Measurements from ENCODE around the gene C1QTNF2. TPM values are rescaled to one million over a fixed set of nuclear protein-coding genes. Genes with fewer than 3 reads are reported as not detected.

C1QTNF2 gene
- total RNA-seq, 2 donors from 2014 or later: 8.4 TPM; not detected in 1

- 68% methylated on average over 5 of the region's 5 CpGs for WGBS
- Histone ChIP-seq H3K36me3 (no peaks in the 10 kb centered on the region), H3K27me3 (replicated peaks; ENCODE audit: insufficient read depth) (no peaks in the 10 kb centered on the region), H3K9me3 (no peaks in the 10 kb centered on the region), H3K4me1 (replicated peaks) (no peaks in the 10 kb centered on the region), H3K27ac (no peak overlapping the region), H3K4me3 (no peak overlapping the region)
- no peak for DNase-seq (ENCODE audit: low spot score)
- intact Hi-C loops (cut with DNase I): no loop called here
- TF ChIP-seq CTCF (IDR thresholded peaks at IDR 0.05) (no peak), POLR2A (IDR thresholded peaks at IDR 0.05) (no peak), POLR2AphosphoS5 (IDR thresholded peaks at IDR 0.05) (no peak)
These were observed 53.0 kb downstream of the C1QTNF2 start for GRCh38 chr5:160317434-160317833.

- 24% methylated on average over 1 of the region's 1 CpG for WGBS
- peak; percentile 58 for TF ChIP-seq POLR2AphosphoS5 (IDR thresholded peaks at IDR 0.05)
- TF ChIP-seq POLR2A (IDR thresholded peaks at IDR 0.05): no peak
These were observed 54.5 kb downstream of the C1QTNF2 start for GRCh38 chr5:160315968-160316367.

GRCh38 chr5:160312960-160313727 lies 57.3 kb downstream of the C1QTNF2 start:
- Histone ChIP-seq H3K4me3 (peak overlapping the region; percentile 42 to 47), H3K4me1 (replicated peaks) (no peaks in the 10 kb centered on the region), H3K36me3 (no peaks in the 10 kb centered on the region), H3K27ac (no peak overlapping the region), H3K27me3 (replicated peaks; ENCODE audit: insufficient read depth) (no peaks in the 10 kb centered on the region), H3K9me3 (no peaks in the 10 kb centered on the region)
- no peak for TF ChIP-seq POLR2AphosphoS5 (IDR thresholded peaks at IDR 0.05)
- no peak for TF ChIP-seq CTCF (IDR thresholded peaks at IDR 0.05)
- no peak for TF ChIP-seq POLR2A (IDR thresholded peaks at IDR 0.05)
- 24% methylated on average over 8 of the region's 8 CpGs for WGBS
- intact Hi-C loops (cut with DNase I): no loop called here
- DNase-seq (ENCODE audit: low spot score): no peak

More at GRCh38 chr5:160315968-160316367, 54.5 kb downstream of the C1QTNF2 start:
- Histone ChIP-seq H3K27ac (no peak overlapping the region), H3K9me3 (no peaks in the 10 kb centered on the region), H3K36me3 (no peaks in the 10 kb centered on the region), H3K27me3 (replicated peaks; ENCODE audit: insufficient read depth) (no peaks in the 10 kb centered on the region), H3K4me3 (no peak overlapping the region), H3K4me1 (replicated peaks) (no peaks in the 10 kb centered on the region)
- intact Hi-C loops (cut with DNase I): no loop called here
- DNase-seq (ENCODE audit: low spot score): peak; percentile 39

- H3K4me3 ChIP-seq: peak within 1 kb of the TSS; percentile 42 to 47
- no peaks in the 10 kb centered on the region for H3K27me3 ChIP-seq (replicated peaks; ENCODE audit: insufficient read depth)
- H3K36me3 ChIP-seq: no peaks in the 10 kb centered on the region
- H3K27ac ChIP-seq: peak within 1 kb of the TSS; percentile 17 to 23
- intact Hi-C loops (cut with DNase I): no loop called here
- H3K9me3 ChIP-seq: no peaks in the 10 kb centered on the region
- peak; percentile 30 for DNase-seq (ENCODE audit: low spot score)
- peak in 1 of 4 experiments; percentile 3 for TF ChIP-seq CTCF (IDR thresholded peaks at IDR 0.05)
- no peak for TF ChIP-seq POLR2AphosphoS5 (IDR thresholded peaks at IDR 0.05)
- TF ChIP-seq POLR2A (IDR thresholded peaks at IDR 0.05): peak; percentile 44
- WGBS: under 1% methylated on average over 53 of the region's 84 CpGs
- H3K4me1 ChIP-seq (replicated peaks): no peaks in the 10 kb centered on the region
These were observed 58.1 kb downstream of the C1QTNF2 start, which contains the start of gene CCNJL for GRCh38 chr5:160312134-160312959. Gene CCNJL (minus strand): TSS chr5:160312564. CDS start chr5:160311923, 641 bp downstream.

GRCh38 chr5:160311491-160312133 lies 58.8 kb downstream of the C1QTNF2 start:
- H3K4me1 ChIP-seq (replicated peaks): no peaks in the 10 kb centered on the region
- 3% methylated on average over 39 of the region's 45 CpGs for WGBS
- H3K27ac ChIP-seq: peak overlapping the region; percentile 17 to 23
- H3K36me3 ChIP-seq: no peaks in the 10 kb centered on the region
- DNase-seq (ENCODE audit: low spot score): no peak
- H3K27me3 ChIP-seq (replicated peaks; ENCODE audit: insufficient read depth): no peaks in the 10 kb centered on the region
- H3K4me3 ChIP-seq: peak overlapping the region; percentile 42 to 47
- no peaks in the 10 kb centered on the region for H3K9me3 ChIP-seq
- intact Hi-C loops (cut with DNase I): no loop called here
- TF ChIP-seq POLR2AphosphoS5 (IDR thresholded peaks at IDR 0.05): no peak
- no peak for TF ChIP-seq POLR2A (IDR thresholded peaks at IDR 0.05)
- TF ChIP-seq CTCF (IDR thresholded peaks at IDR 0.05): no peak
